NCI-H774 (cell line): ENCODE measurements around the gene SEC61A2.
A peak's percentile ranks its signal among the peaks of the same experiment; 100 is the strongest.

Experiments
- DNase-seq: peaks from one replicate; lab custom pipeline; 2025; lab: John Stamatoyannopoulos, UW

SEC61A2 gene

GRCh38 chr10:12196531-12197211, 67.2 kb downstream of the SEC61A2 start:
- no peak for DNase-seq

- no peak for DNase-seq
Observed at GRCh38 chr10:12198156-12198555, 68.7 kb downstream of the SEC61A2 start.

- no peak for DNase-seq
Observed at GRCh38 chr10:12200850-12201249, 71.4 kb downstream of the SEC61A2 start.

- DNase-seq = no peak
Observed at GRCh38 chr10:12201543-12201942, 72.1 kb downstream of the SEC61A2 start.

- DNase-seq = no peak
Observed at GRCh38 chr10:12202226-12202625, 72.7 kb downstream of the SEC61A2 start.

GRCh38 chr10:12205082-12205481, 75.6 kb downstream of the SEC61A2 start:
- DNase-seq = no peak

GRCh38 chr10:12207114-12207513, 77.6 kb downstream of the SEC61A2 start:
- DNase-seq = no peak

GRCh38 chr10:12208460-12208859, 79.0 kb downstream of the SEC61A2 start:
- no peak for DNase-seq

- DNase-seq = no peak
Observed at GRCh38 chr10:12212454-12212853, 83.0 kb downstream of the SEC61A2 start.

GRCh38 chr10:12213621-12214020, 84.1 kb downstream of the SEC61A2 start:
- DNase-seq = no peak

GRCh38 chr10:12214093-12214492, 84.6 kb downstream of the SEC61A2 start:
- DNase-seq = no peak

GRCh38 chr10:12214763-12215218, 85.3 kb downstream of the SEC61A2 start:
- DNase-seq = peak; percentile 12
